Astrocyte (in vitro differentiated cells and primary cell): Measurements from ENCODE around the gene CCDC177. TPM values are rescaled to one million over a fixed set of nuclear protein-coding genes. Genes with fewer than 3 reads are reported as not detected.

ENCODE experiments used
- DNase-seq: peaks from one replicate; pipeline ENCODE4 v3.0.0-alpha.2; 2010; ENCODE audit warnings: low read depth
- FAIRE-seq: peaks from 2 replicates; lab custom pipeline; 2011; peaks lifted over from hg19 to GRCh38; lab: Jason Lieb, UNC
- H2AFZ ChIP-seq: 2 replicates; pipeline ENCODE4 v1.6.0; 2012; ENCODE audit warnings: low read depth, low read length, inconsistent platforms
- H3K27ac ChIP-seq: 2 replicates; pipeline ENCODE4 v1.5.1; 2011; ENCODE audit warnings: low read depth, low read length, inconsistent platforms
- H3K27me3 ChIP-seq: 2 replicates; pipeline ENCODE4 v1.6.0; 2011; ENCODE audit warnings: low read length, inconsistent platforms; ENCODE audit not compliant: insufficient read depth
- H3K36me3 ChIP-seq: 2 replicates; pipeline ENCODE4 v1.5.1; 2011; ENCODE audit warnings: low read length, inconsistent platforms; ENCODE audit not compliant: insufficient read depth
- H3K4me1 ChIP-seq: 2 replicates; pipeline ENCODE4 v1.5.1; 2011; ENCODE audit warnings: low read length, inconsistent platforms; ENCODE audit not compliant: insufficient read depth
- H3K4me2 ChIP-seq: 2 replicates; pipeline ENCODE4 v1.6.0; 2012; ENCODE audit warnings: low read length, inconsistent platforms
- H3K4me3 ChIP-seq: 2 replicates; pipeline ENCODE4 v1.5.1; 2011; ENCODE audit warnings: low read depth, mild to moderate bottlenecking, low read length, inconsistent platforms; ENCODE audit not compliant: insufficient read depth
- H3K79me2 ChIP-seq: 2 replicates; pipeline ENCODE4 v1.6.0; 2012; ENCODE audit warnings: mild to moderate bottlenecking, low read length, inconsistent platforms; ENCODE audit not compliant: insufficient read depth
- H3K9ac ChIP-seq: 2 replicates; pipeline ENCODE4 v1.6.0; 2012; ENCODE audit warnings: mild to moderate bottlenecking, low read length, inconsistent platforms
- H3K9me3 ChIP-seq: 2 replicates; pipeline ENCODE4 v1.5.1; 2012; ENCODE audit warnings: low read depth, mild to moderate bottlenecking, low read length, inconsistent platforms; ENCODE audit not compliant: insufficient read depth
- H4K20me1 ChIP-seq: 2 replicates; pipeline ENCODE4 v1.6.0; 2012; ENCODE audit warnings: low read length, inconsistent platforms; ENCODE audit not compliant: insufficient read depth
- H3K27ac Mint-ChIP-seq: one replicate; pipeline ENCODE4 v1.8.0; 2021; ENCODE audit warnings: mild to moderate bottlenecking, mixed read lengths; ENCODE audit not compliant: unreplicated experiment
- H3K27me3 Mint-ChIP-seq: one replicate; pipeline ENCODE4 v1.8.0; 2021; ENCODE audit warnings: low read depth, mixed read lengths; ENCODE audit not compliant: unreplicated experiment
- H3K36me3 Mint-ChIP-seq: one replicate; pipeline ENCODE4 v1.8.0; 2021; ENCODE audit warnings: low read depth, mixed read lengths; ENCODE audit not compliant: unreplicated experiment
- H3K4me1 Mint-ChIP-seq: one replicate; pipeline ENCODE4 v1.8.0; 2021; ENCODE audit warnings: low read depth, mixed read lengths; ENCODE audit not compliant: unreplicated experiment
- H3K4me3 Mint-ChIP-seq: one replicate; pipeline ENCODE4 v1.8.0; 2021; ENCODE audit warnings: mild to moderate bottlenecking, moderate library complexity, mixed read lengths; ENCODE audit not compliant: unreplicated experiment
- H3K9me3 Mint-ChIP-seq: one replicate; pipeline ENCODE4 v1.8.0; 2021; ENCODE audit warnings: mild to moderate bottlenecking, mixed read lengths; ENCODE audit not compliant: unreplicated experiment
- EZH2 ChIP-seq: IDR thresholded peaks from 2 replicates; pipeline ENCODE4 v1.6.1; 2012; ENCODE audit warnings: mild to moderate bottlenecking, low read length, inconsistent platforms; ENCODE audit not compliant: insufficient read depth
- total RNA-seq: library from RNA; stranded (reverse); gene quantifications from 2 replicates; pipeline ENCODE4 v1.2.1, GENCODE V29; 2021
- TF ChIP-seq, protein P1 (sequence below): IDR thresholded peaks from 2 replicates; pipeline ENCODE4 v1.5.1; 2011; ENCODE audit warnings: low read depth, mild to moderate bottlenecking, inconsistent platforms, low read length, moderate library complexity; ENCODE audit not compliant: insufficient read depth

Gene CCDC177
- total RNA-seq, 1 donor from 2014 or later = not detected

- Histone ChIP-seq H3K9me3 (no peaks in the 10 kb centered on the region), H2AFZ (no peak overlapping the region), H3K9ac (no peak overlapping the region), H3K4me3 (no peak overlapping the region), H3K36me3 (no peaks in the 10 kb centered on the region), H3K4me1 (peaks cover 3% of the 10 kb centered on the region), H3K27me3 (peaks cover 67% of the 10 kb centered on the region), H3K27ac (no peak overlapping the region), H3K4me2 (no peak overlapping the region), H4K20me1 (no peaks in the 10 kb centered on the region), H3K79me2 (no peaks in the 10 kb centered on the region)
- DNase-seq = no peak
- Mint-ChIP-seq H3K27ac (no peak overlapping the region), H3K4me3 (no peak overlapping the region), H3K4me1 (peaks cover 3% of the 10 kb centered on the region), H3K9me3 (peaks cover 2% of the 10 kb centered on the region), H3K27me3 (peaks cover 70% of the 10 kb centered on the region), H3K36me3 (peaks cover 2% of the 10 kb centered on the region)
- FAIRE-seq = no peak
- TF ChIP-seq, protein P1, sequence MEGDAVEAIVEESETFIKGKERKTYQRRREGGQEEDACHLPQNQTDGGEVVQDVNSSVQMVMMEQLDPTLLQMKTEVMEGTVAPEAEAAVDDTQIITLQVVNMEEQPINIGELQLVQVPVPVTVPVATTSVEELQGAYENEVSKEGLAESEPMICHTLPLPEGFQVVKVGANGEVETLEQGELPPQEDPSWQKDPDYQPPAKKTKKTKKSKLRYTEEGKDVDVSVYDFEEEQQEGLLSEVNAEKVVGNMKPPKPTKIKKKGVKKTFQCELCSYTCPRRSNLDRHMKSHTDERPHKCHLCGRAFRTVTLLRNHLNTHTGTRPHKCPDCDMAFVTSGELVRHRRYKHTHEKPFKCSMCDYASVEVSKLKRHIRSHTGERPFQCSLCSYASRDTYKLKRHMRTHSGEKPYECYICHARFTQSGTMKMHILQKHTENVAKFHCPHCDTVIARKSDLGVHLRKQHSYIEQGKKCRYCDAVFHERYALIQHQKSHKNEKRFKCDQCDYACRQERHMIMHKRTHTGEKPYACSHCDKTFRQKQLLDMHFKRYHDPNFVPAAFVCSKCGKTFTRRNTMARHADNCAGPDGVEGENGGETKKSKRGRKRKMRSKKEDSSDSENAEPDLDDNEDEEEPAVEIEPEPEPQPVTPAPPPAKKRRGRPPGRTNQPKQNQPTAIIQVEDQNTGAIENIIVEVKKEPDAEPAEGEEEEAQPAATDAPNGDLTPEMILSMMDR = no peak
- TF ChIP-seq EZH2 = no peak
Observed at GRCh38 chr14:69570836-69571330, 3.8 kb downstream of the CCDC177 start.

- TF ChIP-seq, protein P1 = no peak
- TF ChIP-seq EZH2 = no peak
- no peak for DNase-seq
- Mint-ChIP-seq H3K4me3 (no peak overlapping the region), H3K27me3 (peaks cover 75% of the 10 kb centered on the region), H3K9me3 (peaks cover 2% of the 10 kb centered on the region), H3K27ac (no peak overlapping the region), H3K4me1 (peaks cover 3% of the 10 kb centered on the region), H3K36me3 (peaks cover 2% of the 10 kb centered on the region)
- H3K9me3 ChIP-seq = no peaks in the 10 kb centered on the region
- H3K27ac ChIP-seq = no peak overlapping the region
- FAIRE-seq = no peak
- H3K9ac ChIP-seq = no peak overlapping the region
- H3K4me1 ChIP-seq = peaks cover 3% of the 10 kb centered on the region
- no peak overlapping the region for H3K4me3 ChIP-seq
- H3K4me2 ChIP-seq = no peak overlapping the region
- no peaks in the 10 kb centered on the region for H4K20me1 ChIP-seq
- H3K79me2 ChIP-seq = no peaks in the 10 kb centered on the region
- H3K36me3 ChIP-seq = no peaks in the 10 kb centered on the region
- peaks cover 74% of the 10 kb centered on the region for H3K27me3 ChIP-seq
- H2AFZ ChIP-seq = no peak overlapping the region
Observed at GRCh38 chr14:69569859-69570258, 4.8 kb downstream of the CCDC177 start.

GRCh38 chr14:69567563-69567962 lies 7.1 kb downstream of the CCDC177 start:
- peaks cover 2% of the 10 kb centered on the region for H3K9me3 Mint-ChIP-seq
- H3K79me2 ChIP-seq = no peaks in the 10 kb centered on the region
- no peak overlapping the region for H3K4me2 ChIP-seq
- FAIRE-seq (no peak), DNase-seq (no peak)
- no peak for TF ChIP-seq EZH2
- TF ChIP-seq, protein P1 = no peak
- no peak overlapping the region for H3K27ac Mint-ChIP-seq
- H3K27me3 ChIP-seq = peaks cover 72% of the 10 kb centered on the region
- no peak overlapping the region for H3K4me3 ChIP-seq
- no peak overlapping the region for H3K27ac ChIP-seq
- H3K9me3 ChIP-seq = no peaks in the 10 kb centered on the region
- peaks cover 2% of the 10 kb centered on the region for H3K36me3 Mint-ChIP-seq
- no peaks in the 10 kb centered on the region for H3K36me3 ChIP-seq
- no peaks in the 10 kb centered on the region for H4K20me1 ChIP-seq
- no peaks in the 10 kb centered on the region for H3K4me1 ChIP-seq
- no peaks in the 10 kb centered on the region for H3K4me1 Mint-ChIP-seq
- no peak overlapping the region for H3K4me3 Mint-ChIP-seq
- peaks cover 80% of the 10 kb centered on the region for H3K27me3 Mint-ChIP-seq
- no peak overlapping the region for H2AFZ ChIP-seq
- H3K9ac ChIP-seq = no peak overlapping the region
